Stimulated activated memory B cell treated with anti-CD40 and anti-IgM and Interleukin-4, amounts not matched to agents 10 μg/mL and 1 μg/mL and 100 μg/mL, for 72 hours (primary cell): Measurements from ENCODE around the gene ZBTB17.
"Not testable (repeated sequence)": the region's sequence is repeated elsewhere in the genome, so short reads cannot be mapped to it uniquely, and the experiment has no call there.

Experiments used
- ATAC-seq: fragments of 150-1000 bp; cut with Tn5 transposase; 2 replicates; pipeline ENCODE4 v1.10.0; 2021
- H3K27ac Mint-ChIP-seq: one replicate; pipeline ENCODE4 v1.8.0; 2022; ENCODE audit warnings: mild to moderate bottlenecking, mixed read lengths
- H3K27me3 Mint-ChIP-seq: one replicate; pipeline ENCODE4 v1.8.0; 2022; ENCODE audit warnings: mixed read lengths
- H3K36me3 Mint-ChIP-seq: one replicate; pipeline ENCODE4 v1.8.0; 2022; ENCODE audit warnings: mixed read lengths
- H3K4me1 Mint-ChIP-seq: one replicate; pipeline ENCODE4 v1.8.0; 2022; ENCODE audit warnings: mixed read lengths
- H3K4me3 Mint-ChIP-seq: one replicate; pipeline ENCODE4 v1.8.0; 2022; ENCODE audit warnings: mild to moderate bottlenecking, moderate library complexity, mixed read lengths
- H3K9me3 Mint-ChIP-seq: one replicate; pipeline ENCODE4 v1.8.0; 2022; ENCODE audit warnings: mixed read lengths

The ZBTB17 gene

DNA sequence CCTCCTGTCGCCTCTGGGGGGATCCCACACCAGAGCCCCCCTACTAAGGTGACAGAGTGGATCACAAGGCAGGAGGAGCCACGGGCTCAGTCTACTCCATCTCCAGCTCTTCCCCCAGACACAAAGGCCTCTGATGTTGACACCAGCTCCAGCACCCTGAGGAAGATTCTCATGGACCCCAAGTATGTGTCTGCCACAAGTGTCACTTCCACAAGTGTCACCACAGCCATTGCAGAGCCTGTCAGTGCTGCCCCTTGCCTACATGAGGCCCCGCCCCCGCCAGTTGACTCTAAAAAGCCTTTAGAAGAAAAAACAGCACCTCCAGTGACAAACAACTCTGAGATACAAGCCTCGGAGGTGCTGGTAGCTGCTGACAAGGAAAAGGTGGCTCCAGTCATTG, 42.2 kb downstream of the ZBTB17 start:
- H3K4me3 Mint-ChIP-seq, result no peak overlapping the region
- peak overlapping the region; percentile 57 for H3K27ac Mint-ChIP-seq
- H3K9me3 Mint-ChIP-seq, result no peaks in the 10 kb centered on the region
- peaks cover 87% of the 10 kb centered on the region for H3K36me3 Mint-ChIP-seq
- no peaks in the 10 kb centered on the region for H3K27me3 Mint-ChIP-seq
- H3K4me1 Mint-ChIP-seq, result peaks cover 12% of the 10 kb centered on the region
- no peak for ATAC-seq

DNA sequence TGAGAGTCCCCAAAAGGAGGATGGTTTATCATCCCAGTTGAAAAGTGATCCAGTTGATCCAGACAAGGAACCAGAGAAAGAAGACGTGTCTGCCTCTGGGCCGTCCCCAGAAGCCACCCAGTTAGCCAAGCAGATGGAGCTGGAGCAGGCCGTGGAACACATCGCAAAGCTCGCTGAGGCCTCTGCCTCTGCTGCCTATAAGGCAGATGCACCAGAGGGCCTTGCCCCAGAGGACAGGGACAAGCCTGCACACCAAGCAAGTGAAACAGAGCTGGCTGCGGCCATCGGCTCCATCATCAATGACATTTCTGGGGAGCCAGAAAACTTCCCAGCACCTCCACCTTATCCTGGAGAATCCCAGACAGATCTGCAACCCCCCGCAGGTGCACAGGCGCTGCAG, 43.3 kb downstream of the ZBTB17 start:
- H3K4me1 Mint-ChIP-seq, result peaks cover 6% of the 10 kb centered on the region
- H3K4me3 Mint-ChIP-seq, result no peak overlapping the region
- H3K27ac Mint-ChIP-seq, result peak overlapping the region; percentile 30
- H3K9me3 Mint-ChIP-seq, result no peaks in the 10 kb centered on the region
- H3K36me3 Mint-ChIP-seq, result peaks cover 91% of the 10 kb centered on the region
- H3K27me3 Mint-ChIP-seq, result no peaks in the 10 kb centered on the region
- ATAC-seq, result no peak

DNA sequence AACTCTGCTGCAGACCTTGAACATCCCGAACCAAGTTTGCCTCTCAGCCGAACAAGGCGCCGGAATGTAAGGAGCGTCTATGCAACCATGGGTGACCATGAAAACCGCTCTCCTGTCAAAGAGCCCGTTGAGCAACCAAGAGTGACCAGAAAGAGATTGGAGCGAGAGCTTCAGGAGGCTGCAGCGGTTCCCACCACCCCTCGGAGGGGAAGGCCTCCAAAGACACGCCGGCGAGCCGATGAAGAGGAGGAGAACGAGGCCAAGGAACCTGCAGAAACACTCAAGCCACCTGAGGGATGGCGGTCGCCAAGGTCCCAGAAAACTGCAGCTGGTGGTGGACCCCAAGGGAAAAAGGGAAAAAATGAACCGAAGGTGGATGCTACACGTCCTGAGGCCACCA, 44.0 kb downstream of the ZBTB17 start:
- H3K4me1 Mint-ChIP-seq, result no peaks in the 10 kb centered on the region
- H3K4me3 Mint-ChIP-seq, result no peak overlapping the region
- peaks cover 87% of the 10 kb centered on the region for H3K36me3 Mint-ChIP-seq
- H3K9me3 Mint-ChIP-seq, result no peaks in the 10 kb centered on the region
- H3K27me3 Mint-ChIP-seq, result no peaks in the 10 kb centered on the region
- ATAC-seq, result no peak
- H3K27ac Mint-ChIP-seq, result peak overlapping the region; percentile 30

DNA sequence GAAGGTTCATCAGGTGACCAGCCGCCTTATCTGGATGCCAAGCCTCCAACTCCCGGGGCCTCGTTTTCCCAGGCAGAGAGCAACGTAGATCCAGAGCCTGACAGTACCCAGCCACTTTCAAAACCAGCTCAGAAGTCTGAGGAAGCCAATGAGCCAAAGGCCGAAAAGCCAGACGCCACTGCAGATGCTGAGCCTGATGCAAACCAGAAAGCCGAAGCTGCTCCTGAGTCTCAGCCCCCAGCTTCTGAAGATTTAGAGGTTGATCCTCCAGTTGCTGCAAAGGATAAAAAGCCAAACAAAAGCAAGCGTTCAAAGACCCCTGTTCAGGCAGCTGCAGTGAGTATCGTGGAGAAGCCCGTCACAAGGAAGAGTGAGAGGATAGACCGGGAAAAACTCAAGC, 44.5 kb downstream of the ZBTB17 start:
- H3K36me3 Mint-ChIP-seq, result peaks cover 92% of the 10 kb centered on the region
- no peak overlapping the region for H3K4me3 Mint-ChIP-seq
- no peaks in the 10 kb centered on the region for H3K9me3 Mint-ChIP-seq
- no peaks in the 10 kb centered on the region for H3K4me1 Mint-ChIP-seq
- H3K27ac Mint-ChIP-seq, result peak overlapping the region; percentile 54
- no peak for ATAC-seq
- no peaks in the 10 kb centered on the region for H3K27me3 Mint-ChIP-seq

DNA sequence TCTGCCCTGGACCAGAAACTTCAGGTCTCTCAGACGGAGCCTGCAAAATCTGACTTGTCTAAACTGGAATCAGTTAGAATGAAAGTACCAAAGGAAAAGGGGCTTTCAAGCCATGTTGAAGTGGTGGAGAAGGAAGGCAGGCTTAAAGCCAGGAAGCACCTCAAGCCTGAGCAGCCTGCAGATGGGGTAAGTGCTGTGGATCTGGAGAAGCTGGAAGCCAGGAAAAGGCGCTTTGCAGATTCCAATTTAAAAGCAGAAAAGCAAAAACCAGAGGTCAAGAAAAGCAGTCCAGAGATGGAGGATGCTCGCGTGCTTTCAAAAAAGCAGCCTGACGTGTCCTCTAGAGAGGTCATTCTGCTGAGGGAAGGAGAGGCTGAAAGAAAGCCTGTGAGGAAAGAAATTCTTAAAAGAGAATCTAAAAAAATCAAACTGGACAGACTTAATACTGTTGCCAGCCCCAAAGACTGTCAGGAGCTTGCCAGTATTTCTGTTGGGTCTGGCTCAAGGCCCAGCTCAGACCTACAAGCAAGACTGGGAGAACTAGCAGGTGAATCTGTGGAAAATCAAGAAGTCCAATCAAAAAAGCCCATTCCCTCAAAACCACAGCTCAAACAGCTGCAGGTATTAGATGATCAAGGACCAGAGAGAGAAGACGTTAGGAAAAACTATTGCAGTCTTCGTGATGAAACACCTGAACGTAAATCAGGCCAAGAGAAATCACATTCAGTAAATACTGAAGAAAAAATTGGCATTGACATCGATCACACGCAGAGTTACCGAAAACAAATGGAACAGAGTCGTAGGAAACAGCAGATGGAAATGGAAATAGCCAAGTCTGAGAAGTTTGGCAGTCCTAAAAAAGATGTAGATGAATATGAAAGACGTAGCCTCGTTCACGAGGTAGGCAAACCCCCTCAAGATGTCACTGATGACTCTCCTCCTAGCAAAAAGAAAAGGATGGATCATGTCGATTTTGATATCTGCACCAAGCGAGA, 46.6 kb downstream of the ZBTB17 start:
- H3K4me3 Mint-ChIP-seq, result no peak overlapping the region
- H3K27ac Mint-ChIP-seq, result peak overlapping the region; percentile 54
- no peak for ATAC-seq
- peaks cover 76% of the 10 kb centered on the region for H3K36me3 Mint-ChIP-seq
- no peaks in the 10 kb centered on the region for H3K4me1 Mint-ChIP-seq
- H3K9me3 Mint-ChIP-seq, result no peaks in the 10 kb centered on the region
- H3K27me3 Mint-ChIP-seq, result no peaks in the 10 kb centered on the region

DNA sequence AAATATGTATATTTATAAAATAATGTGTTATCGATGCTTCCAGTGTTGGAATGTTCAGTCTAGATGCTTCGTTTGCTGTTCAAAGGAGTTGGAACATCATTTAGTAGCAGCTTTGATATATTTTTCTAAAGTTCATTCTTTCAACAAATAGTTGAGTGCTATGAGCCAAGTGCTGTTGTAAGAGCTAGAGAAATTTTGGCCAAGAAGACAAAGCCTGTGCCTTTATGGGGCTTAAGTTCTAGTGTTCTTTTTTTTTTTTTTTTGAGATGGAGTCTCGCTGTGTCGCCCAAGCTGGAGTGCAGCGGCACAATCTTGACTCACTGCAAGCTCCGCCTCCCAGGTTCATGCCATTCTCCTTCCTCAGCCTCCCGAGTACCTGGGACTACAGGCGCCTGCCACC, 49.5 kb downstream of the ZBTB17 start:
- H3K36me3 Mint-ChIP-seq, result peaks cover 55% of the 10 kb centered on the region
- not testable (repeated sequence) for H3K4me3 Mint-ChIP-seq, ATAC-seq, H3K27ac Mint-ChIP-seq, H3K27me3 Mint-ChIP-seq, H3K9me3 Mint-ChIP-seq, H3K4me1 Mint-ChIP-seq

DNA sequence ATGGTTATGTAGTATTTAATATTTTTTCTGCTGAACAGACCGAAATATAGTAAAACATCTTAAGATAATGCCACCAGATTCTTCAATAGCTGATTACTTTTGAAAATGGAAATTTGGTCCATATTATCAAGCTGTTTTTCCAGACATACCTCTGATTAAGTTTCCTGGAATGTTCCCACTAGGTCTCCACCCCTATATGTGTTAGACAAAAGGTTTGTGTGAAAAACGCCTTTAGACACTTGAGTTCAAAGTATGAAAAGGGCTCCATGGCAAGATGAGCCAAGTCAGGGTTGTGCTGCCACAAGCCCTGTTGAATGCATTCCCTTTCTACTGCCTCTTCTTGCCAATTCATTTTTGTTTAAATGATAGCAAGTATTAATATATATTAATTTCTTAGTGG, 52.7 kb downstream of the ZBTB17 start:
- H3K27ac Mint-ChIP-seq, result no peak overlapping the region
- H3K36me3 Mint-ChIP-seq, result peaks cover 23% of the 10 kb centered on the region

DNA sequence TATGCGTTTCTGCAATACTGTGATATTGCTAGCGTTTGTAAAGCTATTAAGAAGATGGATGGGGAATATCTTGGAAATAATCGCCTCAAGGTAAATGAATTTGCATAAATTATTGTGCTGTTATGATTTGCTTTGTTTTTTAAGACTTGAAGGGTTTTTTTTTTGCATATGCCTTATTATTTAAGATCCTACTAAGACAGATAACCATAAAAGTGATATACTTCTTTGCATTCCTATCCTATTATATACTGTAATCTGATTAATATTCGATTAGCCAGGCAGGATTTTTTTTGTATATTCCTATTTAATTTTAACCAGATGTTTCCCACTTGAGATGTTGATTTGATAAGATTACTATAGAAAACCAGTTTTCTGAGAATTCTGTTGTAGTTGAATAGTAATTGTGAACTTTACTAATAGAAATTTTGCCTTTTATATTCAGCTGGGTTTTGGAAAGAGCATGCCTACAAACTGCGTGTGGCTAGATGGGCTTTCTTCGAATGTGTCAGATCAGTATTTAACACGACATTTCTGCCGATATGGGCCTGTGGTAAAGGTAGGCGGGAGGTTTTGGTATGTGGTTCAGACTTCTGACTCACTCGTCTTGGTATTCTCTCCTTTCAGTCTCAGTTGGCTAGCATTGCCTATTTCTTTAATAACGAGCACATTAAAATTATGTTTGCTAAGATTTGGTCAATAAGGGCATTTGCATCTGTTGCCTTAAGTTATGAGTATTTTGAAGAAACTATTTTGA, 56.8 kb downstream of the ZBTB17 start:
- H3K27ac Mint-ChIP-seq, result peak overlapping the region; percentile 69
- peak; percentile 95 for ATAC-seq
- peaks cover 40% of the 10 kb centered on the region for H3K36me3 Mint-ChIP-seq
- H3K9me3 Mint-ChIP-seq, result no peaks in the 10 kb centered on the region
- H3K4me1 Mint-ChIP-seq, result peaks cover 34% of the 10 kb centered on the region
- H3K4me3 Mint-ChIP-seq, result no peak overlapping the region
- no peaks in the 10 kb centered on the region for H3K27me3 Mint-ChIP-seq

More for the DNA sequence above, 52.7 kb downstream of the ZBTB17 start:
- Mint-ChIP-seq H3K9me3 (no peaks in the 10 kb centered on the region), H3K27me3 (no peaks in the 10 kb centered on the region), H3K4me3 (no peak overlapping the region), H3K4me1 (peaks cover 11% of the 10 kb centered on the region)
- ATAC-seq, result no peak

DNA sequence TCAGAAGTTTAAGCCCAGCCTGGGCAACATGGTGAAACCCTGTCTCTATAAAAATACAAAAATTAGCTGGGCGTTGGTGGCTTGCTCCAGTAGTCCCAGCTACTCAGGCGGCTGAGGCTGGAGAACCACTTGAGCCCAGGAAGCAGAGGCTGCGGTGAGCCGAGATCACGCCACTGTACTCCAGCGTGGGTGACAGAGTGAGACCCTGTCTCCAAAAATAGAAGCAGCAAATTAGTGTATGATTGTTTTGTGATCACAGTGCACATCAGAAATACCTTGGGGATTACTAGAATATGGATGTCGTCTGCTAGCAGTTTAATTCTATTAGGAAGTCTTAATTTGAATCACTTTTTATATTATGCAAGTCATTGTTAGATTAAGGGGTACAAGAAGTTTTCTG, 59.0 kb downstream of the ZBTB17 start:
- no peaks in the 10 kb centered on the region for H3K9me3 Mint-ChIP-seq
- peak overlapping the region; percentile 80 for H3K27ac Mint-ChIP-seq
- H3K36me3 Mint-ChIP-seq, result peaks cover 50% of the 10 kb centered on the region
- H3K4me3 Mint-ChIP-seq, result peak overlapping the region; percentile 52
- peaks cover 34% of the 10 kb centered on the region for H3K4me1 Mint-ChIP-seq
- ATAC-seq, result peak; percentile 76
- no peaks in the 10 kb centered on the region for H3K27me3 Mint-ChIP-seq

DNA sequence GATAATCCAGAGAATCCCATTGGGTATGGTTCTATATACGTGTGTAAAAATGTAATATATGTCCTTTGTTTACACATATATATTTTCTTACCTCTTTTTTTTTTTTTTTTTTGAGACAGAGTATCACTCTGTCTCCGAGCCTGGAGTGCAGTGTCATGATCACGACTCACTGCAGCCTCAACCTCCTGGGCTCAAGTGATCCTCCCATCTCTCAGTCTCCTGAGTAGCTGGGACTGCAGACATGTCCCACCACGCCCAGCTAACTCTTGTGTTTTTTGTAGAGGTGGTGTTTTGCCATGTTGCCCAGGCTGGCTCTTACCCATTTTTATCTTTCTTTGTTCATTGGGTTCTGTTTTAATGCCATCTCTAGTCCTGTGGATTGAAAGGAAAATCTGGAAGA, 59.5 kb downstream of the ZBTB17 start:
- ATAC-seq, result no peak
- H3K9me3 Mint-ChIP-seq, result no peaks in the 10 kb centered on the region
- no peaks in the 10 kb centered on the region for H3K27me3 Mint-ChIP-seq
- peak overlapping the region; percentile 80 for H3K27ac Mint-ChIP-seq
- peak overlapping the region; percentile 52 for H3K4me3 Mint-ChIP-seq
- peaks cover 34% of the 10 kb centered on the region for H3K4me1 Mint-ChIP-seq
- H3K36me3 Mint-ChIP-seq, result peaks cover 53% of the 10 kb centered on the region

DNA sequence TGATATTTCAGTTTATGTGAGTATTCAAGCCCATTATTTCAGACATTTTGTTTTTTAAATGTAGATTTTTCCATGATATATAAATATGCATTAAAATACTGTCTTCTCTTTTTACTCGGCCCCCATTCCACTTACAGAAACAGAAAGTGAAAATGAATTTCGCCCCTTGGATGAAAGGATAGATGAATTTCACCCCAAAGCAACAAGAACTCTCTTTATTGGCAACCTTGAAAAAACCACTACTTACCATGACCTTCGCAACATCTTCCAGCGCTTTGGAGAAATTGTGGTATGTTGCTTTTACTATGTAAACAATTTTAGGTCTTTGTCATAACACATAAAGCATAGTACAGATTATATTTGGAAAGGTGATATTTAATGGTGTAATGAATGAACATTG, 59.9 kb downstream of the ZBTB17 start:
- peaks cover 58% of the 10 kb centered on the region for H3K36me3 Mint-ChIP-seq
- peak overlapping the region; percentile 34 for H3K4me3 Mint-ChIP-seq

DNA sequence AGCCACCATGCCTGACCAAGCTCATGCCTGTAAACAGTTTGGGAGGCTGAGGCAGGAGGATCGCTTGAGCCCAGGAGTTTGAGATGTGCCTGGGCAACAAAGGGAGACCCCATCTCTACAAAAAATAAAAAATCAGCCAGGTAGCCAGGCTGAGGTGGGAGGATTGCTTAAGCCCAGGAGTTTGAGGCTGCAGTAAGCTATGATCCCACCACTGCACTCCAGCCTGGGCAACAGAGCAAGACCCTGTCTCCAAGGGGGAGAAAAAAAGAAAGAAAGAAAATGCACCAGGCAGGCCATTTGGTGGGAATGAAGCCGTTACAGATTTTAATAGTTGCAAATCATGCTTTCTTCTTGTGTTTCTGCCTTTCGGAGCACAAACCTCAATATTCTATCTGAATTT, 62.3 kb downstream of the ZBTB17 start:
- peaks cover 24% of the 10 kb centered on the region for H3K4me1 Mint-ChIP-seq
- not testable (repeated sequence) for H3K9me3 Mint-ChIP-seq, H3K27ac Mint-ChIP-seq, H3K4me3 Mint-ChIP-seq, ATAC-seq, H3K27me3 Mint-ChIP-seq
- H3K36me3 Mint-ChIP-seq, result peaks cover 64% of the 10 kb centered on the region

More for the DNA sequence above, 59.9 kb downstream of the ZBTB17 start:
- no peaks in the 10 kb centered on the region for H3K9me3 Mint-ChIP-seq
- H3K4me1 Mint-ChIP-seq, result peaks cover 34% of the 10 kb centered on the region
- no peaks in the 10 kb centered on the region for H3K27me3 Mint-ChIP-seq
- H3K27ac Mint-ChIP-seq, result peak overlapping the region; percentile 80
- ATAC-seq, result no peak

DNA sequence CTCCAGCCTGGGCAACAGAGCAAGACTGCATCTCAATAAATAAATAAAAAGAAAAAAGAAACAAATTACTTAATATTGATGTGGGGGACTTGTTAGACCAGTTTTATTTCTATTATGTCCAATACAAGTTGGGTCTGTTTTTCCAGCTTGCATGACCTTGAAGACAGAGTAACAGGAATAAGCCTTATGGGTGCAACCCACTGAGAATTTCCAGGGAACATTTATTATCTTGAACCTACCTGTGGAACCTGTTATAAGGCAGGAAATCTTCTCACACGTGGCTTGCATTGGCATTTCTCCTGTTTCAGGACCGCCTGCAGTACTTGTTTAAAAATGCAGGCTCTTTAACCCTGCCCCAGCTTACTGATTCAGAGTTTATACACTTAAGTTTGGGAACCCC, 64.0 kb downstream of the ZBTB17 start:
- Mint-ChIP-seq H3K27ac (no peak overlapping the region), H3K4me3 (no peak overlapping the region), H3K9me3 (no peaks in the 10 kb centered on the region), H3K4me1 (peaks cover 15% of the 10 kb centered on the region), H3K27me3 (no peaks in the 10 kb centered on the region), H3K36me3 (peaks cover 56% of the 10 kb centered on the region)
- no peak for ATAC-seq

DNA sequence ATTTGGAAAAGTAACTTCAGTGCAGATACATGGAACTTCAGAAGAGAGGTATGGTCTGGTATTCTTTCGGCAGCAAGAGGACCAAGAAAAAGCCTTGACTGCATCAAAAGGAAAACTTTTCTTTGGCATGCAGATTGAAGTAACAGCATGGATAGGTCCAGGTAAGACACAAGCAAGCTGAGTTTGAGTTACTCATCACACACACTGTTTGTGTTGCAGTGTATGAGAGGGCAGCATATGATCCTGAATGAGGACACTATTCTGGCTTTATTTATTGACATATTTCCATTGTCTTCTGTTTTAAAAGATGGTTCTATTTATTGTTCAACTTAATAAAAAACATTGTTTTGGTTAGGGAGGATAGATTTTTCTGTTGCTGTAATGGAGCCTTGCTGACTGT, 64.8 kb downstream of the ZBTB17 start:
- Mint-ChIP-seq H3K4me3 (no peak overlapping the region), H3K27ac (no peak overlapping the region), H3K27me3 (no peaks in the 10 kb centered on the region), H3K36me3 (peaks cover 48% of the 10 kb centered on the region), H3K9me3 (no peaks in the 10 kb centered on the region), H3K4me1 (peaks cover 12% of the 10 kb centered on the region)
- ATAC-seq, result no peak

DNA sequence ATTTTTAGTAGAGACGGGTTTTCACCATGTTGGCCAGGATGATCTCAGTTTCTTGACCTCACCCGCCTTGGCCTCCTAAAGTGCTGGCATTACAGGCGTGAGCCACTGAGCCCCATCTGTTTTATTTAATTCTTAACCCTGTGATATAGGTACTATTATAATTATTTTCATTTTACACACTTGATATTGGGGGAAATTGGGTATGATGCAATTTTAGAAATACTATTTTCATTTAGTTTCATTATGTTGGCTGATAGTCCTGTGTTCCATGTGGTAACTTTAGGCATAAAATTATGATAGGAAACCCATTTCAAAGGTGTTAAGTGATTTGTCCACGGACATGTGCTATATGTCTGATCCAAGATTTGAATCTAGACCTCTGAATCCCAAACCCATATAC, 67.3 kb downstream of the ZBTB17 start:
- Mint-ChIP-seq H3K4me3 (no peak overlapping the region), H3K27ac (no peak overlapping the region), H3K36me3 (peaks cover 26% of the 10 kb centered on the region), H3K27me3 (no peaks in the 10 kb centered on the region), H3K9me3 (no peaks in the 10 kb centered on the region), H3K4me1 (peaks cover 6% of the 10 kb centered on the region)
- no peak for ATAC-seq
